HL-60 (cell line): Measurements from ENCODE around the gene DLK2.

Experiments
- DNase-seq, 2 experiments: peaks; one replicate each; pipeline ENCODE4 v3.0.0-alpha.2; 2010 to 2020; ENCODE audit warnings: low read depth in 1 of 2, low spot score in 1 of 2
- H3K27ac ChIP-seq: fragments of 250-450 bp; sonication (Bioruptor Pico); replicated peaks from 2 replicates; pipeline ENCODE4 v1.5.1; 2020; ENCODE audit warnings: mild to moderate bottlenecking, moderate library complexity
- H3K27me3 ChIP-seq: fragments of 250-450 bp; sonication (Bioruptor Pico); 2 replicates; pipeline ENCODE4 v1.5.1; 2021; ENCODE audit warnings: mild to moderate bottlenecking, moderate library complexity; ENCODE audit not compliant: insufficient read depth, poor library complexity, severe bottlenecking
- H3K4me3 ChIP-seq: replicated peaks from 2 replicates; pipeline ENCODE4 v1.5.1; 2011; ENCODE audit warnings: mild to moderate bottlenecking, control low read depth, low read length; ENCODE audit not compliant: insufficient read depth
- CTCF ChIP-seq: IDR thresholded peaks from one replicate; pipeline ENCODE4 v1.5.1; 2011; ENCODE audit warnings: low read length, control low read depth, inconsistent platforms; ENCODE audit not compliant: insufficient read depth
- GABPA ChIP-seq: IDR thresholded peaks from 2 replicates; pipeline ENCODE4 v1.6.1; 2012; ENCODE audit warnings: low read depth
- POLR2AphosphoS5 ChIP-seq: IDR thresholded peaks from 2 replicates; pipeline ENCODE4 v1.6.1; 2012; ENCODE audit warnings: low read depth
- SPI1 ChIP-seq: IDR thresholded peaks from 2 replicates; pipeline ENCODE4 v1.6.1; 2012; ENCODE audit warnings: low read depth, mild to moderate bottlenecking, borderline replicate concordance
- TF ChIP-seq, protein P1 (sequence below): IDR thresholded peaks from 2 replicates; pipeline ENCODE4 v1.6.1; 2012; ENCODE audit warnings: low read depth; ENCODE audit not compliant: insufficient replicate concordance

DLK2 gene

GRCh38 chr6:43471399-43471798 lies 16.1 kb upstream of the DLK2 start:
- TF ChIP-seq POLR2AphosphoS5 (no peak), CTCF (no peak), SPI1 (no peak), GABPA (no peak)
- TF ChIP-seq, protein P1, sequence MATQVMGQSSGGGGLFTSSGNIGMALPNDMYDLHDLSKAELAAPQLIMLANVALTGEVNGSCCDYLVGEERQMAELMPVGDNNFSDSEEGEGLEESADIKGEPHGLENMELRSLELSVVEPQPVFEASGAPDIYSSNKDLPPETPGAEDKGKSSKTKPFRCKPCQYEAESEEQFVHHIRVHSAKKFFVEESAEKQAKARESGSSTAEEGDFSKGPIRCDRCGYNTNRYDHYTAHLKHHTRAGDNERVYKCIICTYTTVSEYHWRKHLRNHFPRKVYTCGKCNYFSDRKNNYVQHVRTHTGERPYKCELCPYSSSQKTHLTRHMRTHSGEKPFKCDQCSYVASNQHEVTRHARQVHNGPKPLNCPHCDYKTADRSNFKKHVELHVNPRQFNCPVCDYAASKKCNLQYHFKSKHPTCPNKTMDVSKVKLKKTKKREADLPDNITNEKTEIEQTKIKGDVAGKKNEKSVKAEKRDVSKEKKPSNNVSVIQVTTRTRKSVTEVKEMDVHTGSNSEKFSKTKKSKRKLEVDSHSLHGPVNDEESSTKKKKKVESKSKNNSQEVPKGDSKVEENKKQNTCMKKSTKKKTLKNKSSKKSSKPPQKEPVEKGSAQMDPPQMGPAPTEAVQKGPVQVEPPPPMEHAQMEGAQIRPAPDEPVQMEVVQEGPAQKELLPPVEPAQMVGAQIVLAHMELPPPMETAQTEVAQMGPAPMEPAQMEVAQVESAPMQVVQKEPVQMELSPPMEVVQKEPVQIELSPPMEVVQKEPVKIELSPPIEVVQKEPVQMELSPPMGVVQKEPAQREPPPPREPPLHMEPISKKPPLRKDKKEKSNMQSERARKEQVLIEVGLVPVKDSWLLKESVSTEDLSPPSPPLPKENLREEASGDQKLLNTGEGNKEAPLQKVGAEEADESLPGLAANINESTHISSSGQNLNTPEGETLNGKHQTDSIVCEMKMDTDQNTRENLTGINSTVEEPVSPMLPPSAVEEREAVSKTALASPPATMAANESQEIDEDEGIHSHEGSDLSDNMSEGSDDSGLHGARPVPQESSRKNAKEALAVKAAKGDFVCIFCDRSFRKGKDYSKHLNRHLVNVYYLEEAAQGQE = no peak
- no peak overlapping the region for H3K27ac ChIP-seq

GRCh38 chr6:43469947-43470346 lies 14.6 kb upstream of the DLK2 start:
- H3K4me3 ChIP-seq = no peak overlapping the region
- no peaks in the 10 kb centered on the region for H3K27me3 ChIP-seq
- no peak for TF ChIP-seq GABPA
- TF ChIP-seq, protein P1 = no peak
- TF ChIP-seq POLR2AphosphoS5 = no peak
- TF ChIP-seq CTCF = no peak
- no peak for TF ChIP-seq SPI1
- H3K27ac ChIP-seq = no peak overlapping the region
- no peak for DNase-seq

More at GRCh38 chr6:43471399-43471798, 16.1 kb upstream of the DLK2 start:
- DNase-seq = no peak
- Histone ChIP-seq H3K27me3 (no peaks in the 10 kb centered on the region), H3K4me3 (no peak overlapping the region)

GRCh38 chr6:43468748-43469681 lies 13.7 kb upstream of the DLK2 start:
- Histone ChIP-seq H3K27me3 (no peaks in the 10 kb centered on the region), H3K27ac (no peak overlapping the region)
- TF ChIP-seq, protein P1 = no peak
- no peak for TF ChIP-seq CTCF
- TF ChIP-seq SPI1 = no peak
- TF ChIP-seq GABPA = no peak
- no peak for TF ChIP-seq POLR2AphosphoS5

More at GRCh38 chr6:43468748-43469681, 13.7 kb upstream of the DLK2 start:
- no peak overlapping the region for H3K4me3 ChIP-seq
- no peak for DNase-seq
